HepG2 (cell line): Measurements from ENCODE around the gene KHNYN. TPM values are rescaled to one million over a fixed set of nuclear protein-coding genes. Genes with fewer than 3 reads are reported as not detected.

Source experiments
- AHR ChIP-seq: IDR thresholded peaks from 2 replicates; pipeline ENCODE4 v1.6.1; 2018; ENCODE audit warnings: missing genetic modification reagents, missing compliant biosample characterization
- ATF3 ChIP-seq: sonication (generic); formaldehyde crosslinking; IDR thresholded peaks from 2 replicates; pipeline ENCODE4 v1.4.0; 2020; ENCODE audit warnings: missing genetic modification reagents
- DNMT3B ChIP-seq: conservative IDR thresholded peaks from 2 replicates; pipeline ENCODE4 v1.6.1; 2016; ENCODE audit warnings: missing biosample characterization, control low read depth
- HNF4G ChIP-seq, 2 experiments: sonication (generic) in 1 of 2; formaldehyde crosslinking in 1 of 2; IDR thresholded peaks; 2 replicates each; pipeline versions ENCODE4 v1.4.0 to v1.6.1; 2011 to 2020; ENCODE audit warnings: borderline replicate concordance in 2 of 2, low read depth in 2 of 2, mild to moderate bottlenecking in 2 of 2, low read length in 1 of 2, missing genetic modification reagents in 1 of 2, moderate library complexity in 1 of 2
- IRF1 ChIP-seq: sonication (generic); formaldehyde crosslinking; IDR thresholded peaks from 2 replicates; pipeline ENCODE4 v1.4.0; 2020; ENCODE audit warnings: low read depth, mild to moderate bottlenecking, missing genetic modification reagents
- NAIF1 ChIP-seq: sonication (generic); formaldehyde crosslinking; IDR thresholded peaks from 2 replicates; pipeline ENCODE4 v1.5.0; 2020; ENCODE audit warnings: mild to moderate bottlenecking, missing genetic modification reagents, borderline replicate concordance
- NCOA1 ChIP-seq: sonication (generic); formaldehyde crosslinking; IDR thresholded peaks from 2 replicates; pipeline ENCODE4 v1.9.0; 2021; ENCODE audit warnings: missing genetic modification reagents
- NFYC ChIP-seq: IDR thresholded peaks from 2 replicates; pipeline ENCODE4 v1.6.1; 2016; ENCODE audit warnings: missing genetic modification reagents, missing compliant biosample characterization
- PAF1 ChIP-seq: IDR thresholded peaks from 2 replicates; pipeline ENCODE4 v1.6.1; 2016; ENCODE audit warnings: missing genetic modification reagents, missing compliant biosample characterization
- POLR2AphosphoS2 ChIP-seq: IDR thresholded peaks from 2 replicates; pipeline ENCODE4 v1.6.1; 2011; ENCODE audit warnings: low read depth, low read length, improper control_type of control experiment
- RFX3 ChIP-seq: IDR thresholded peaks from 2 replicates; pipeline ENCODE4 v1.6.1; 2016; ENCODE audit warnings: missing biosample characterization, missing genetic modification reagents
- RFXANK ChIP-seq: IDR thresholded peaks from 2 replicates; pipeline ENCODE4 v1.6.1; 2016
- SOX13 ChIP-seq, 3 experiments: fragments of 450-650 bp in 1 of 3; sonication (generic) in 1 of 3; formaldehyde crosslinking in 1 of 3; IDR thresholded peaks in 2 of 3; conservative IDR thresholded peaks in 1 of 3; 2 replicates each; pipeline versions ENCODE4 v1.5.0 to v1.6.1; 2016 to 2020; ENCODE audit warnings: antibody characterized with exemption in 1 of 3, mild to moderate bottlenecking in 1 of 3, missing compliant biosample characterization in 1 of 3, missing genetic modification reagents in 1 of 3, moderate library complexity in 1 of 3
- TGIF2 ChIP-seq: IDR thresholded peaks from 2 replicates; pipeline ENCODE4 v1.6.1; 2016; ENCODE audit warnings: control low read depth, missing compliant biosample characterization
- TIGD3 ChIP-seq: sonication (generic); formaldehyde crosslinking; IDR thresholded peaks from 2 replicates; pipeline ENCODE4 v1.5.1; 2020; ENCODE audit warnings: mild to moderate bottlenecking, missing genetic modification reagents, borderline replicate concordance
- ZBTB38 ChIP-seq: sonication (generic); formaldehyde crosslinking; IDR thresholded peaks from 2 replicates; pipeline ENCODE4 v1.5.1; 2020; ENCODE audit warnings: mild to moderate bottlenecking, missing genetic modification reagents
- ZFP90 ChIP-seq: sonication (generic); formaldehyde crosslinking; IDR thresholded peaks from 2 replicates; pipeline ENCODE4 v1.8.0; 2022; ENCODE audit warnings: missing genetic modification reagents, mild to moderate bottlenecking, inconsistent platforms, borderline replicate concordance
- ZMAT5 ChIP-seq: sonication (generic); formaldehyde crosslinking; IDR thresholded peaks from 2 replicates; pipeline ENCODE4 v1.5.0; 2020; ENCODE audit warnings: mild to moderate bottlenecking, low read depth, missing genetic modification reagents, borderline replicate concordance
- ZNF296 ChIP-seq: sonication (generic); formaldehyde crosslinking; conservative IDR thresholded peaks from 2 replicates; pipeline ENCODE4 v1.5.0; 2020; ENCODE audit warnings: mild to moderate bottlenecking, missing genetic modification reagents
- ZNF44 ChIP-seq: sonication (generic); formaldehyde crosslinking; IDR thresholded peaks from 2 replicates; pipeline ENCODE4 v1.5.1; 2020; ENCODE audit warnings: mild to moderate bottlenecking, missing genetic modification reagents
- ZNF639 ChIP-seq: conservative IDR thresholded peaks from 2 replicates; pipeline ENCODE4 v1.6.1; 2018; ENCODE audit warnings: missing genetic modification reagents
- ZNF704 ChIP-seq: sonication (generic); formaldehyde crosslinking; IDR thresholded peaks from 2 replicates; pipeline ENCODE4 v1.8.1; 2023; ENCODE audit warnings: mild to moderate bottlenecking, inconsistent platforms, moderate library complexity, missing genetic modification reagents, borderline replicate concordance
- ZSCAN29 ChIP-seq: sonication (generic); formaldehyde crosslinking; conservative IDR thresholded peaks from 2 replicates; pipeline ENCODE4 v1.4.0; 2020; ENCODE audit warnings: mild to moderate bottlenecking, missing genetic modification reagents
- polyA plus RNA-seq, 8 experiments: library from polyadenylated mRNA; depleted of rRNA in 3 of 8; stranded (reverse) in 7 of 8; unstranded in 1 of 8; fragments of >200 nt; fragmentation: Illumina TruSeq in 4 of 8; extraction: Trizol in 4 of 8; gene quantifications; 2 replicates each; pipeline versions ENCODE4 v1.2.1 to v1.2.3, GENCODE V29; 2011 to 2016; ENCODE audit warnings: low read depth in 4 of 8, missing spikeins in 1 of 8, mixed read lengths in 1 of 8; ENCODE audit not compliant: insufficient read depth in 1 of 8
- total RNA-seq, 5 experiments: library from RNA; depleted of rRNA; stranded (reverse); fragments of >200 nt; fragmentation: Illumina TruSeq; extraction: Trizol; gene quantifications; 2 replicates each; pipeline ENCODE4 v1.2.3, GENCODE V29; 2016; ENCODE audit warnings: low read depth in 1 of 5

KHNYN gene
- total and polyA plus RNA-seq, 2 of the 13 experiments (the other 11 are each of a cell fraction or from before 2014, with no cell fraction given): 52.8 to 75.7 TPM

- TF ChIP-seq TIGD3 (CRISPR knock-in tag) (0 out of 2 replicates have a peak, but pooled peaks have one; percentile 32), RFX3 (CRISPR knock-in tag) (no peak), ZBTB38 (CRISPR knock-in tag) (peak; percentile 89), POLR2AphosphoS2 (peak; percentile 79; the same call in 1 of the 2 replicates), NCOA1 (no peak; the same call in 1 of the 2 replicates), HNF4G (IDR thresholded peaks at IDR 0.05; ENCODE audit: borderline replicate concordance, low read depth, low read length) (no peak), HNF4G (CRISPR knock-in tag; IDR thresholded peaks at IDR 0.05; ENCODE audit: borderline replicate concordance, low read depth) (peak; percentile 67; the same call in 1 of the 2 replicates), SOX13 (IDR thresholded peaks at IDR 0.05) (no peak; the same call in 1 of the 2 replicates), SOX13 (CRISPR knock-in tag; conservative IDR thresholded peaks at IDR 0.05 in 1 of 2, IDR thresholded peaks at IDR 0.05 in 1 of 2) (peak in 1 of 2 experiments; percentile 67; a peak in 2 of 4 replicates), ZNF639 (CRISPR knock-in tag) (peak; percentile 85), DNMT3B (CRISPR knock-in tag) (0 out of 2 replicates have a peak, but pooled peaks have one; percentile 29), ATF3 (CRISPR knock-in tag) (peak; percentile 77), IRF1 (CRISPR knock-in tag) (0 out of 2 replicates have a peak, but pooled peaks have one; percentile 32), ZNF296 (CRISPR knock-in tag) (no peak), TGIF2 (peak; percentile 55; the same call in 1 of the 2 replicates), ZSCAN29 (CRISPR knock-in tag) (peak; percentile 61; the same call in 1 of the 2 replicates), NAIF1 (no peak), ZNF704 (CRISPR knock-in tag) (no peak), RFXANK (CRISPR knock-in tag) (no peak), ZFP90 (CRISPR knock-in tag) (peak; percentile 70; the same call in 1 of the 2 replicates), ZNF44 (CRISPR knock-in tag) (peak; percentile 96; the same call in 1 of the 2 replicates), PAF1 (0 out of 2 replicates have a peak, but pooled peaks have one; percentile 62), AHR (peak; percentile 74), NFYC (CRISPR knock-in tag) (peak; percentile 61; the same call in 1 of the 2 replicates), ZMAT5 (no peak)
These were observed at the start of gene KHNYN, which contains the start of gene CBLN3 (continued) for GRCh38 chr14:24429395-24430142.
